Thyroid gland (tissue), 4 donors: ENCODE data around the gene CASS4.

Experiments
- POLR2A ChIP-seq, 2 donors: fragments of 450-650 bp; IDR thresholded peaks; one replicate each; pipeline ENCODE4 v1.6.1; 2017; ENCODE audit warnings: antibody characterized with exemption in 2 of 2, mild to moderate bottlenecking in 2 of 2, moderate library complexity in 1 of 2
- TF ChIP-seq, protein P1 (sequence below), 6 experiments: fragments of 200-600 bp in 3 of 6; fragments of 450-650 bp in 3 of 6; sonication (generic) in 3 of 6; IDR thresholded peaks; one replicate each; pipeline ENCODE4 v1.5.1; 2016 to 2019; ENCODE audit warnings: antibody characterized with exemption in 6 of 6, mild to moderate bottlenecking in 2 of 6, inconsistent platforms in 1 of 6, moderate library complexity in 1 of 6

- TF ChIP-seq, protein P1, sequence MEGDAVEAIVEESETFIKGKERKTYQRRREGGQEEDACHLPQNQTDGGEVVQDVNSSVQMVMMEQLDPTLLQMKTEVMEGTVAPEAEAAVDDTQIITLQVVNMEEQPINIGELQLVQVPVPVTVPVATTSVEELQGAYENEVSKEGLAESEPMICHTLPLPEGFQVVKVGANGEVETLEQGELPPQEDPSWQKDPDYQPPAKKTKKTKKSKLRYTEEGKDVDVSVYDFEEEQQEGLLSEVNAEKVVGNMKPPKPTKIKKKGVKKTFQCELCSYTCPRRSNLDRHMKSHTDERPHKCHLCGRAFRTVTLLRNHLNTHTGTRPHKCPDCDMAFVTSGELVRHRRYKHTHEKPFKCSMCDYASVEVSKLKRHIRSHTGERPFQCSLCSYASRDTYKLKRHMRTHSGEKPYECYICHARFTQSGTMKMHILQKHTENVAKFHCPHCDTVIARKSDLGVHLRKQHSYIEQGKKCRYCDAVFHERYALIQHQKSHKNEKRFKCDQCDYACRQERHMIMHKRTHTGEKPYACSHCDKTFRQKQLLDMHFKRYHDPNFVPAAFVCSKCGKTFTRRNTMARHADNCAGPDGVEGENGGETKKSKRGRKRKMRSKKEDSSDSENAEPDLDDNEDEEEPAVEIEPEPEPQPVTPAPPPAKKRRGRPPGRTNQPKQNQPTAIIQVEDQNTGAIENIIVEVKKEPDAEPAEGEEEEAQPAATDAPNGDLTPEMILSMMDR (IDR thresholded peaks at IDR 0.05) = no peak
- no peak for TF ChIP-seq POLR2A (IDR thresholded peaks at IDR 0.05)
Measured at GRCh38 chr20:56417402-56417801, 5.3 kb downstream of the CASS4 start.
